Loucy (cell line): Measurements from ENCODE around the gene FBXW8.

Experiments
- CTCF ChIP-seq: fragments of 200-600 bp; sonication (generic); conservative IDR thresholded peaks from 2 replicates; pipeline ENCODE4 v1.5.1; 2014; ENCODE audit warnings: mild to moderate bottlenecking, antibody characterized with exemption, low read length
- EZH2phosphoT487 ChIP-seq: fragments of 200-600 bp; IDR thresholded peaks from 2 replicates; pipeline ENCODE4 v1.6.1; 2018; ENCODE audit warnings: antibody characterized with exemption, mild to moderate bottlenecking, moderate library complexity, borderline replicate concordance

GRCh38 chr12:116878567-116879508 is 31.9 kb upstream of the FBXW8 start:
- TF ChIP-seq CTCF (no peak), EZH2phosphoT487 (no peak)
